Glutamatergic neuron (in vitro differentiated cells): Measurements from ENCODE around the gene ZNF431. TPM values are rescaled to one million over a fixed set of nuclear protein-coding genes. Genes with fewer than 3 reads are reported as not detected.
"Not testable (repeated sequence)": the region's sequence is repeated elsewhere in the genome, so short reads cannot be mapped to it uniquely, and the experiment has no call there.

ENCODE experiments used
- DNase-seq: peaks from one replicate; pipeline ENCODE4 v3.0.0; 2022
- H3K27ac Mint-ChIP-seq: one replicate; pipeline ENCODE4 v1.8.0; 2020; ENCODE audit warnings: mild to moderate bottlenecking, mixed read lengths, inconsistent platforms; ENCODE audit not compliant: unreplicated experiment
- H3K27me3 Mint-ChIP-seq: one replicate; pipeline ENCODE4 v1.8.0; 2020; ENCODE audit warnings: mild to moderate bottlenecking, moderate library complexity, mixed read lengths, inconsistent platforms; ENCODE audit not compliant: unreplicated experiment
- H3K36me3 Mint-ChIP-seq: one replicate; pipeline ENCODE4 v1.8.0; 2020; ENCODE audit warnings: mild to moderate bottlenecking, mixed read lengths, inconsistent platforms; ENCODE audit not compliant: unreplicated experiment
- H3K4me1 Mint-ChIP-seq: one replicate; pipeline ENCODE4 v1.8.0; 2020; ENCODE audit warnings: mild to moderate bottlenecking, low read depth, mixed read lengths, inconsistent platforms; ENCODE audit not compliant: unreplicated experiment
- H3K4me3 Mint-ChIP-seq: one replicate; pipeline ENCODE4 v1.8.0; 2020; ENCODE audit warnings: mild to moderate bottlenecking, mixed read lengths, inconsistent platforms; ENCODE audit not compliant: unreplicated experiment
- H3K9me3 Mint-ChIP-seq: one replicate; pipeline ENCODE4 v1.8.0; 2020; ENCODE audit warnings: mild to moderate bottlenecking, moderate library complexity, mixed read lengths, inconsistent platforms; ENCODE audit not compliant: unreplicated experiment
- CTCF ChIP-seq: fragments of 200-600 bp; sonication (generic); IDR thresholded peaks from one replicate; pipeline ENCODE4 v1.5.0; 2021; ENCODE audit not compliant: partially characterized antibody, unreplicated experiment
- total RNA-seq: library from RNA; stranded (reverse); fragmentation: NEBNext Ultra II Directional; extraction: Animal tissue kit (Norgen Biotek cat#: 25700); gene quantifications from one replicate; pipeline ENCODE4 v1.2.1, GENCODE V29; 2021; ENCODE audit not compliant: unreplicated experiment

The ZNF431 gene
- total RNA-seq, 1 donor from 2014 or later = 32.7 TPM

GRCh38 chr19:21133633-21134032 lies 8.2 kb upstream of the ZNF431 start:
- H3K27me3 Mint-ChIP-seq = peaks cover 2% of the 10 kb centered on the region
- DNase-seq = no peak
- H3K27ac Mint-ChIP-seq = no peak overlapping the region
- H3K9me3 Mint-ChIP-seq = peaks cover 4% of the 10 kb centered on the region
- no peaks in the 10 kb centered on the region for H3K4me1 Mint-ChIP-seq
- TF ChIP-seq CTCF = no peak
- peaks cover 17% of the 10 kb centered on the region for H3K36me3 Mint-ChIP-seq
- no peak overlapping the region for H3K4me3 Mint-ChIP-seq

- Mint-ChIP-seq H3K4me3 (no peak overlapping the region), H3K36me3 (peaks cover 17% of the 10 kb centered on the region), H3K4me1 (no peaks in the 10 kb centered on the region), H3K9me3 (peaks cover 4% of the 10 kb centered on the region), H3K27me3 (peaks cover 2% of the 10 kb centered on the region), H3K27ac (no peak overlapping the region)
- no peak for DNase-seq
- TF ChIP-seq CTCF = no peak
Observed at GRCh38 chr19:21134934-21135366, 6.9 kb upstream of the ZNF431 start.

- no peak for TF ChIP-seq CTCF
Observed at GRCh38 chr19:21135433-21135832, 6.4 kb upstream of the ZNF431 start.

GRCh38 chr19:21138130-21138529 lies 3.7 kb upstream of the ZNF431 start:
- TF ChIP-seq CTCF = no peak
- peaks cover 8% of the 10 kb centered on the region for H3K27me3 Mint-ChIP-seq
- peaks cover 10% of the 10 kb centered on the region for H3K9me3 Mint-ChIP-seq

More at GRCh38 chr19:21135433-21135832, 6.4 kb upstream of the ZNF431 start:
- DNase-seq = no peak
- H3K4me1 Mint-ChIP-seq = no peaks in the 10 kb centered on the region
- no peak overlapping the region for H3K4me3 Mint-ChIP-seq
- H3K27me3 Mint-ChIP-seq = peaks cover 2% of the 10 kb centered on the region
- no peak overlapping the region for H3K27ac Mint-ChIP-seq
- peaks cover 3% of the 10 kb centered on the region for H3K9me3 Mint-ChIP-seq
- H3K36me3 Mint-ChIP-seq = peaks cover 13% of the 10 kb centered on the region

GRCh38 chr19:21141006-21141405 lies 834 bp upstream of the ZNF431 start:
- H3K4me1 Mint-ChIP-seq, H3K27me3 Mint-ChIP-seq, DNase-seq, H3K9me3 Mint-ChIP-seq, H3K27ac Mint-ChIP-seq, H3K4me3 Mint-ChIP-seq: not testable (repeated sequence)
- H3K36me3 Mint-ChIP-seq = peaks cover 11% of the 10 kb centered on the region

More at GRCh38 chr19:21138130-21138529, 3.7 kb upstream of the ZNF431 start:
- Mint-ChIP-seq H3K36me3 (peaks cover 12% of the 10 kb centered on the region), H3K27ac (no peak overlapping the region), H3K4me3 (no peak overlapping the region), H3K4me1 (peaks cover 2% of the 10 kb centered on the region)
- DNase-seq = no peak
